Endometrium (tissue), 2 donors: ENCODE results near the gene JMJD8.

Source experiments
- FAIRE-seq: peaks from 2 replicates; lab custom pipeline; 2012; peaks lifted over from hg19 to GRCh38; lab: Jason Lieb, UNC
- donor health status: control.
- donor health status: control.

JMJD8 gene

DNA sequence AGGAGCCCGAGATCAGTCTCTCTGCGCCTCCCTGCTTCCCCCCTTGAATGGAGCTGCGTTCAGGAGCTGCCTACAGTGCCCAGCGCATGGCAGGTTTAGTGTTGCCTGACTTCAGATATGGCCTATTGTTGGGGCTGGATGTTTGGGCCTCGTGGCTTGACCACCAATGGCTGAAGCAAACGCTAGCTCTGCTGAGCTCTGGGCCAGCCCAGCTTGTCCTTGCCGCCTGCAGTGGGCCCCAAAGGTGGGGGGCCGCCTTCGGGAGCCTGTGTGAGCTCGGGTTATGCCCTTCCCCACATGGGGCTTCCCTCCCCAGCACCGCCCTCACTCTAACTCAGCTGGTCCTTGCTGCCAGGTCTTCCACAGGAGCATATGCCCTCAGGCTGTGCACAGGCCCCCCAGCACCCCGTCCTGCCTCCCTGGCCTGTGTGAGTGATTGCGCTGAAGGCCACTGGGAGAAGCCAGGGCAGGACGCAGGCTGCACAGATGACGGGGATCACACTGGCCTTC is 46.0 kb downstream of the JMJD8 start:
- no peak for FAIRE-seq

DNA sequence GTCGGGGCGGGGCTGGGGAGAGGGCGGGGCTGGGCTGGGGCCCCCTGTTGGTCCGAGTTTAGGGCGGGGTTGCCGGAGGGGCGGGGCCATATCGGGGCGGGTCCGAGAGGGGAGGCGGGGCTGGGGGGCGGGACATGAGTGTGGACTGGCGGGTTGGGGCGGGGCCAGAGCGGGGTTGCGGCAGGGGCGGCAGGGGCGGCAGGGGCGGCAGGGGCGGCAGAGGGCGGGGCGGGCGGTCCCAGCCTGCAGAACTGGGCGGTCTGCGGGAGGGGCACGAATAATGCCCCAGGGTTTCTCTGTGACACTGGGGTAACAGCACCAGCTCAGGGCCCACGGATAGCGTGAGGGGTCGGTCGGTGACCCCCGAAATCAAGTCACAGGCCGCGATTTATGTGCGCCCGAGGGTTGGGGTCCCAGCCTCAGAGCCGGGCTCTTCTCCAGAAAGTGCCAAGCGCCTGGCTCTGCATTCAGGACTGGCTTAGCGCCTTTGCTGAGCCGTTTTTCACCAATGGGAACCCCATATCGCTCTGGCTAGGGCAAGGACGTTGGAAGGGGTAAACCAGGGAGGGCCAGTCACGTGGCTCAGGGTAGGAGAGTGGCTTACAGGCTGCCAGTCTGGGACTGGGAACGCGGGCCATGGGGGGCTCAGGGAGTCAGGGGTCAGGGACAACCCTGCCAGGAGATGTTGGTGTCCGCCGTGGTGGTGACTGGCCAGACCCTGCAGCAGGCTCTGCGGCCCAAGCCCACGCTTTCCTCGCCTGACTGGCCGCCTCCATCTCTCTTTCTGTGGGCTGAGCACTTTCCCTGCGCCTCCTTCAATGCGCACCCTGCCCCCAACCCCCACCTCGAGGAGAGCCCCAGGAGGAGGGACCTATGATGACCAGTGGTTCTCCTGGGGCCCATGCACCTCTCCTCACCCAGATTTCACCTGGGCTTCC is 46.8 kb downstream of the JMJD8 start:
- FAIRE-seq = no peak

DNA sequence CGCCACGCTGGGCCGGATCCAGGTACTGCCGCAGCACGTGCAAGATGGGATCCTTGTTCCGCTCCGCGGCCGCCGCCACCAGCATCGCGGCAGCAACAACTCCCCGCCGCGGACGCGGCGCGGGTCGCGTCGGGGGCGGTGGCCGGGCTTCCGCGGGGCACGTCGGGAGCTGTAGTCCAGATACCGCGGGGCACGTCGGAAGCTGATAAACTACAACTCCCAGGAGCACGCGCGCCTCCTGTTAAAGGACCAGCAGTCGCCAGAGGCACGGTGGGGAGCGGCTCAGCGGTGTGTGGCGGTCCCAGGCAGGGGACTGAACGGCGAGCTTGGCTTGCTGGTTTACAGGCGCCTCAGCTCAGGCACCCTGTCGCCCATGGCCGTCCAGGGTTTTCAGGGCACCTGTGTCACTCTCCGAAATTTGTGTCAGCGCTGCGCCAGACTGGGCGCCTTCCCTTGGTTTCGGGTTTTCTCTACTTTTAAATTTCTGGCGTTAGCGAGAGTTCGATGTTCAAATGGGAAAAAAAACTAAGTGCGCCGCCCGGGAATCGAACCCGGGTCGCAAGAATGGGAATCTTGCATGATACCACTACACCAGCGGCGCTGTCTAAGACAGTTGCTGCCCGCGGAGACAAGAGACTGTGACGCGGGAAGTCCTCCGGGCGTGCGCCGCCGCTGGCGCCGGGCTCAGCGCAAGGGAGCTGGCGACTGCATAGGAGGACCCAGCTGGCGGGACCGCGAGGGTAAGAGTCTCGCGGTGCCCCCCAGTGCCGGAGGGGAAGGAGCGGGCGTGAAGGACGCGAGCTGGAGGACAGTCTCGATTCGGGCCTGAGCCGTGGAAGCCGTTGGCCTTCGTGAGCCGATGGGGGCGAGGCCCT is 47.7 kb downstream of the JMJD8 start, which contains the start of gene METTL26:
METTL26 (minus strand) TSS at position 100 of the 875 bp plus-strand sequence; CDS start at position 85, 15 bp downstream.
- FAIRE-seq = no peak

DNA sequence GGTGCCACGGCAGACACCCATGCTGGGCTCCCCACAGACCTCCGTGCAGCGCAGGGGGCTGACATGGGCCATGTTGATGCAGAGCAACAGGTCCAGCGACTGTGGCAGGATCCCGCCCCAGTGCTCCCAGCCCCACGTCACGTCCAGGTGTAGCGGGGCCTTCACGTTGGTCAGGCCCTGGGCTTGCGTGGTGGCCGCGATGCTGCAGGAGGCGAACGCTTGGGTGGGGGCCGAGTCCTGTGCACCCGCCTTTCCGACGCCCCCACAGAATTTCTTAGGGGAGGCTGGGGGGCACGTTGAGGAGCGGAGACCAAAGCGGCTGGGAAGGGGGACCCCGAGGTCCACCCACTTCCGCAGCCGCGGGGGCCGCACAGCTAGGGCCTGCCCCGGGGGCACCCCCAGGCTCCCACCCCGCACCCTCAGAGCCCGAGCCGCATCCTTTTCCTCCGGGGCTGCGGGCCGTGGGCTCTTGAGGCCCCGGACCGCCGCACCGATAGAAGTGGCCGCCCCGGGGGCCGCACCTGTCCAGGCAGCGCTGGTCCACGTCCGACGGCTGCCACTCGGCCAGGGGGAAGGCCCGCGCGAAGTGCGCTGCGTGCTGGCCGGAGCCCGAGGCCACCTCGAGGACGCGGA is 48.4 kb downstream of the JMJD8 start:
- FAIRE-seq = no peak

DNA sequence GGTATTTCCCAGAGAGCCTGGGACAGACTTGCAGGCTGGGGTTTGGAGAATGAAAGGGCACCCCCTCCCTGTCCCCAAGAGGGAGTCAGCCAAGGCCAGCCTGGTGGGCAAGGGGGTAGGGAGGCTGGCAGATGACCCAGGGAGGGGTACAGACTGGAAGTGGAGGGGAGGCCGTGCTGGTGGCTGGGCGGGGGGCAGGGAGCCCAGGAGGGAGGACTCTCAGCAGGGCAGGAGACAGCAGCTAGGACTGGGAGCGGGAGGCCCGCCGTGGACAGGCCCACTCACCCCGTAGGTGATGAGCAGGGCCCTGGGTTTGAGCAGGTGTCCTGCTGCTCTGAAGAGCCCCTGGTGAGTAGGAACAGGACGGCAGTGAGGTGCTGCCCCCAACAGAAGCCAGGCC is 49.1 kb downstream of the JMJD8 start:
- FAIRE-seq = no peak

DNA sequence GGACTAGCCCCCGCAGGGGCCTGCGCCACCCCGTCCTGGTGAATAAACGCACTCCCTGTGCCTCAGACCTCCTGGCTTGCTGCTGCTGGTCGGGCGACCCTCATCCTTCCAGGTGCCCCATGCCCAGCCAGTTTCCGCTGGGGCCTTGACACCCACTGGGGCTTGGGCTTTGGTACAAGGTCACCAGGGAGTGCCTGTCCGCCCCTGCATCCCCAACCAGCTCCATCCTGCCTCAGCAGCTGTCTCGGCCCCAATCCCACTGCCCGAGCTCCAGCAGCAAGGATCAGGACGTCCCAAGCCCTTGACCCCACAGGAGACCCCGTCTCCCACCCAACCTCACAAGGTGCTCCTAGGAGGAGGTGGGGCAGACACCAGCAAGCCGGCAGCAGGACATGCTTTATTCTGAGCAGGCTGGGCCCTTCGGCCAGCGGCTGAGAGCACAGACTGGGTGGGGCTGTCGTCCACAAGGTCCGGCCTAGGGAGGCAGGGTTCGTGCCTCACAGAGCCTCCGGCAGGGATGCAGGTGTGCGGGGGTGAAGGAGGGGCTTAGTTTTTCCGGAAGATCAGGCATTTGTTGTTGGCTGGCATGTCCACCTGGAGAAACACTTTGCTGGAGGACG is 50.0 kb downstream of the JMJD8 start:
- no peak for FAIRE-seq

DNA sequence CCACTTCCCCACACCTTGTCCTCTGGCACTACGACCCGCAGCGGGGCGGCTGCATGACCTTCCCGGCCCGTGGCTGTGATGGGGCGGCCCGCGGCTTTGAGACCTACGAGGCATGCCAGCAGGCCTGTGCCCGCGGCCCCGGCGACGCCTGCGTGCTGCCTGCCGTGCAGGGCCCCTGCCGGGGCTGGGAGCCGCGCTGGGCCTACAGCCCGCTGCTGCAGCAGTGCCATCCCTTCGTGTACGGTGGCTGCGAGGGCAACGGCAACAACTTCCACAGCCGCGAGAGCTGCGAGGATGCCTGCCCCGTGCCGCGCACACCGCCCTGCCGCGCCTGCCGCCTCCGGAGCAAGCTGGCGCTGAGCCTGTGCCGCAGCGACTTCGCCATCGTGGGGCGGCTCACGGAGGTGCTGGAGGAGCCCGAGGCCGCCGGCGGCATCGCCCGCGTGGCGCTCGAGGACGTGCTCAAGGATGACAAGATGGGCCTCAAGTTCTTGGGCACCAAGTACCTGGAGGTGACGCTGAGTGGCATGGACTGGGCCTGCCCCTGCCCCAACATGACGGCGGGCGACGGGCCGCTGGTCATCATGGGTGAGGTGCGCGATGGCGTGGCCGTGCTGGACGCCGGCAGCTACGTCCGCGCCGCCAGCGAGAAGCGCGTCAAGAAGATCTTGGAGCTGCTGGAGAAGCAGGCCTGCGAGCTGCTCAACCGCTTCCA is 50.6 kb downstream of the JMJD8 start:
- FAIRE-seq = no peak

DNA sequence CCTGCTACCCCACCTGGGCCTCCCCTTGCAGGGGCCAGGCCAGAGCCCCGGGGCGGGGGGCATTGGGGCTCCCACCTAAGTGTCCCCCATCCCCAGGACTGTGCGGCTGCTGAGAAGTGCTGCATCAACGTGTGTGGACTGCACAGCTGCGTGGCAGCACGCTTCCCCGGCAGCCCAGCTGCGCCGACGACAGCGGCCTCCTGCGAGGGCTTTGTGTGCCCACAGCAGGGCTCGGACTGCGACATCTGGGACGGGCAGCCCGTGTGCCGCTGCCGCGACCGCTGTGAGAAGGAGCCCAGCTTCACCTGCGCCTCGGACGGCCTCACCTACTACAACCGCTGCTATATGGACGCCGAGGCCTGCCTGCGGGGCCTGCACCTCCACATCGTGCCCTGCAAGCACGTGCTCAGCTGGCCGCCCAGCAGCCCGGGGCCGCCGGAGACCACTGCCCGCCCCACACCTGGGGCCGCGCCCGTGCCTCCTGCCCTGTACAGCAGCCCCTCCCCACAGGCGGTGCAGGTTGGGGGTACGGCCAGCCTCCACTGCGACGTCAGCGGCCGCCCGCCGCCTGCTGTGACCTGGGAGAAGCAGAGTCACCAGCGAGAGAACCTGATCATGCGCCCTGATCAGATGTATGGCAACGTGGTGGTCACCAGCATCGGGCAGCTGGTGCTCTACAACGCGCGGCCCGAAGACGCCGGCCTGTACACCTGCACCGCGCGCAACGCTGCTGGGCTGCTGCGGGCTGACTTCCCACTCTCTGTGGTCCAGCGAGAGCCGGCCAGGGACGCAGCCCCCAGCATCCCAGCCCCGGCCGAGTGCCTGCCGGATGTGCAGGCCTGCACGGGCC is 51.4 kb downstream of the JMJD8 start:
- FAIRE-seq = no peak

DNA sequence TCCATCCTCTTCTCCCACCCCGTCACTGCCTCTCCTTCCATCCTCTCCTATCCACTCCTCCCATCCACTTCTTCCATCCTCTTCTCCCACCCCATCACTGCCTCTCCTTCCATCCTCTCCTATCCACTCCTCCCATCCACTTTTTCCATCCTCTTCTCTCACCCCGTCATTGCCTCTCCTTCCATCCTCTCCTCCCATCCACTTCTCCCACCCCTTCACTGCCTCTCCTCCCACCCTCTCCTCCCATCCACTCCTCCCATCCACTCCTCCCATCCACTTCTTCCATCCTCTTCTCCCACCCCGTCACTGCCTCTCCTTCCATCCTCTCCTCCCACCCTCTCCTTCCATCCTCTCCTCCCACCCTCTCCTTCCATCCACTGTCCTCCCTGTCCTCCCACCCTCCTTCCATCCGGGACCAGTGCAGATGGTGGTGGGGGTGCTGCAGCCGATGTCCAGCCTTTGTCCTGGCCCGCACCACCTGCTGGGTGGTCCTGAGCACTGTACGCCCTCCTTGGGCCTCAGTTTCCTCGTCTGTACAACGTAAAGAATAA is 52.3 kb downstream of the JMJD8 start:
- no peak for FAIRE-seq
